ENCODE data around the gene ELP5. TPM values are rescaled to one million over a fixed set of nuclear protein-coding genes. Genes with fewer than 3 reads are reported as not detected.

ELP5 gene
- total RNA-seq, 1 donor from 2014 or later: 106 TPM

DNA sequence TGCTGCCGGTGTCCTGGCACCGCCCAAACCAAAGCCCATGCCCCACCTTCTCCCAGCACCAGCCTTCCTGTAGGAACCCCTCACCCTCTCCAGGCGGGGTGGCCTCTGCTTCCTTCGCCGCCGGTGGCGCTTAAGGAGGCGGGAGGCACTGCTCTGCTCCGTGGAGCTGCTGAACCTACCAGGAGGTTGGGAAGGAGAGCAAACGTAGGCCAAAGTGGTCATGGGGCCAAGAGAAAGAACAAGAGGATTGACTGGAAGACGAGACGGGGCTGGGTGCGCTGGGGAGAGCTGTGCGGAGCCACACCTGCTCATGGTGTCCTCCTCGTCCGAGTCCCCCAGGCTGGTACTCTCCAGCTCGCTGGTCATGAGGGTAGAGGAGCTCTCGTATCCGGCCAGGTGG, 22.5 kb upstream of the ELP5 start:
- TF ChIP-seq, protein P1, sequence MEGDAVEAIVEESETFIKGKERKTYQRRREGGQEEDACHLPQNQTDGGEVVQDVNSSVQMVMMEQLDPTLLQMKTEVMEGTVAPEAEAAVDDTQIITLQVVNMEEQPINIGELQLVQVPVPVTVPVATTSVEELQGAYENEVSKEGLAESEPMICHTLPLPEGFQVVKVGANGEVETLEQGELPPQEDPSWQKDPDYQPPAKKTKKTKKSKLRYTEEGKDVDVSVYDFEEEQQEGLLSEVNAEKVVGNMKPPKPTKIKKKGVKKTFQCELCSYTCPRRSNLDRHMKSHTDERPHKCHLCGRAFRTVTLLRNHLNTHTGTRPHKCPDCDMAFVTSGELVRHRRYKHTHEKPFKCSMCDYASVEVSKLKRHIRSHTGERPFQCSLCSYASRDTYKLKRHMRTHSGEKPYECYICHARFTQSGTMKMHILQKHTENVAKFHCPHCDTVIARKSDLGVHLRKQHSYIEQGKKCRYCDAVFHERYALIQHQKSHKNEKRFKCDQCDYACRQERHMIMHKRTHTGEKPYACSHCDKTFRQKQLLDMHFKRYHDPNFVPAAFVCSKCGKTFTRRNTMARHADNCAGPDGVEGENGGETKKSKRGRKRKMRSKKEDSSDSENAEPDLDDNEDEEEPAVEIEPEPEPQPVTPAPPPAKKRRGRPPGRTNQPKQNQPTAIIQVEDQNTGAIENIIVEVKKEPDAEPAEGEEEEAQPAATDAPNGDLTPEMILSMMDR (IDR thresholded peaks at IDR 0.05): no peak
- peaks cover 4 to 12% of the 10 kb centered on the region in 2 donors for H3K4me1 ChIP-seq
- peaks cover 59% of the 10 kb centered on the region in 2 donors for H3K36me3 ChIP-seq
- H3K27ac ChIP-seq: no peak overlapping the region
- no peaks in the 10 kb centered on the region for H3K27me3 ChIP-seq
- intact Hi-C loops (cut with DNase I): no loop called here
- H3K4me3 ChIP-seq: no peak overlapping the region
- no peak for DNase-seq (ENCODE audit: low spot score in 2 of 2)
- no peaks in the 10 kb centered on the region for H3K9me3 ChIP-seq

DNA sequence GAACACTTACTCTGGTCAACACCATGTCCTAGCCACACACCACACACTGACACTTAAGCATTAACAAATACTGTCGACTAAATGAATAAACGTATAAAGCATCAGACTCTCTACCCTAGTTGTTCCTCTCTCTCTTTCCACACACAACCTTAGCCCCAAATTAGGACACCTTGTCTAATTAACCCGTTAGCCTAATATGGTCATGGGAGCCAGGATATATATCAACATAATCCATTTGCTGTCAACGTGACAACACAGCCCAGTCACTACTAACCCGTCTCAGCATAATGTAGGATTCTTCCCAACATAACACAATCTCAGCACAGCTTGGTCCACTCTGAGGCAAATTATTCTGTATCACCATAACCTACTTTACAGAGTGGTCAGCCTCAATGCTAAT, 19.9 kb upstream of the ELP5 start:
- Histone ChIP-seq H3K4me1 (peaks cover 4 to 17% of the 10 kb centered on the region in 2 donors), H3K27ac (no peak overlapping the region), H3K36me3 (peaks cover 41 to 51% of the 10 kb centered on the region in 2 donors), H3K4me3 (peak overlapping the region; percentile 86 to 96), H3K27me3 (no peaks in the 10 kb centered on the region), H3K9me3 (no peaks in the 10 kb centered on the region)
- no peak for DNase-seq (ENCODE audit: low spot score in 2 of 2)
- intact Hi-C loops (cut with DNase I): no loop called here
- TF ChIP-seq, protein P1 (IDR thresholded peaks at IDR 0.05): no peak

DNA sequence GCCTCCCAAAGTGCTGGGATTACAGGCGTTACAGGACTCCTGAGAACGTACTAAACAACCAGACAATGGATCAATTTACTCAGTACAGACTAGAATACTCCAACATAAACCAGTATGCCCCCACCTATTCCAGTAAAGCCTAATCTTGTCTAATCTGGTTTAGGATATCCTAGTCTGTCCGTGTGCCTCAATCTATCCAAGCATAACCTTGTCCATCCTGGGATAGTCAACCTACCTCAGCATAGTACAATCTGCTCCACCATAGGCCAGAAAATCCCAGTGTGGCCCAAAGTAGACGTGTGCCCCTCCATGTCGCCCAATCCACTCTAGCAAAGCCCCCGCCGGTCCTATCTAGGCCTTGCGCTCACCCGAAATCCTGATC, 18.3 kb upstream of the ELP5 start:
- H3K27me3 ChIP-seq: no peaks in the 10 kb centered on the region
- peak overlapping the region; percentile 86 to 96 for H3K4me3 ChIP-seq
- intact Hi-C loops (cut with DNase I): no loop called here
- H3K27ac ChIP-seq: peak overlapping the region; percentile 74 to 83
- peaks cover 8 to 17% of the 10 kb centered on the region in 2 donors for H3K4me1 ChIP-seq
- no peaks in the 10 kb centered on the region for H3K9me3 ChIP-seq
- H3K36me3 ChIP-seq: peaks cover 26 to 37% of the 10 kb centered on the region in 2 donors
- TF ChIP-seq, protein P1 (IDR thresholded peaks at IDR 0.05): no peak
- DNase-seq (ENCODE audit: low spot score in 2 of 2): no peak

DNA sequence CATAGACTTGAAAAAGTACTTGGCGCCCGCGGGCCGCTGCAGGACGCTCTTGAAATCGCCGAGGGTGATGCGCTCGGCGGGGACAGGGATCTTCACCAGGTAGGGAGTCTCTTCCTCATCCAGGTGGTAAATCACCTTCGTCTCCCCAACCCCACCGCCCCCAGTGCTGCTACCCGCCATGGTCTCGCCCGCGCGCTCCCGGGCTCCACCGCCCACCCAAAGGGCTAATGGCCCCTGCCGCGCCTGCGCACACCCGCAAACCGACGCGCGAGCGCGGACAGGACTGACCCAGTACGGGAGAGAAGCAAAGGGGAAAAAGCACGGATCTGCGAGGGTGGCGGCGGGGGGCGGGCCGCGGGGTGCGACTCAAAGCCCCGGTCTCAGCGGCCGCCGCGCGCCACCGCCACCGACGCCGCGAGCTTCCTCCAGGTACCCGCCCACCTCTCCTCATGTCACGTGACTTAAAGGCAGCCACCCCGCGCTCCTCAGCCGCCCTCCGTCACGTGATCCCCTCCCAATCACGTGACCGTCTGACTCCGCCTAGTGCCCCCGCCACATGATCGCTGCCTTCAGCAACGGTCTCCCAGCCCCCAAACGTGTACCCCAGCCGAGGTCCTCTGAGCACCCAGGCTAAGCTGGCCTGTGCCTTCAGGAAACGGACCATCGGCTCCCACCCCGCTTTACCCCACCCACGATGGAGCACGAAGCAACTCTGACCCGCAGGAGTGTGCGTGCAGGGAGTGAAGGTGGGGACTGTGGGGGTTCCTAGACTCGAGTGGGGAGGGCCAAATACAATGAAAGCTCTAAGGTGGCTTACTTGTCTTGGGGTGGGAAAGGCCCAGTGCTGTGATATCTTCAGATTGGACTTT, 17.7 kb upstream of the ELP5 start, which contains the start of gene DVL2:
TSS of gene DVL2 (minus strand) at position 435 of the 869 bp plus-strand sequence. CDS start at position 180, 255 bp downstream.
- TF ChIP-seq, protein P1 (IDR thresholded peaks at IDR 0.05): no peak
- peaks cover 8 to 17% of the 10 kb centered on the region in 2 donors for H3K4me1 ChIP-seq
- H3K9me3 ChIP-seq: no peaks in the 10 kb centered on the region
- no peaks in the 10 kb centered on the region for H3K27me3 ChIP-seq
- DNase-seq (ENCODE audit: low spot score in 2 of 2): peak; percentile 82 to 97
- H3K4me3 ChIP-seq: peak within 1 kb of the TSS; percentile 86 to 96
- peaks cover 20 to 31% of the 10 kb centered on the region in 2 donors for H3K36me3 ChIP-seq
- intact Hi-C loops (cut with DNase I): no loop called here
- H3K27ac ChIP-seq: peak within 1 kb of the TSS; percentile 74 to 83

DNA sequence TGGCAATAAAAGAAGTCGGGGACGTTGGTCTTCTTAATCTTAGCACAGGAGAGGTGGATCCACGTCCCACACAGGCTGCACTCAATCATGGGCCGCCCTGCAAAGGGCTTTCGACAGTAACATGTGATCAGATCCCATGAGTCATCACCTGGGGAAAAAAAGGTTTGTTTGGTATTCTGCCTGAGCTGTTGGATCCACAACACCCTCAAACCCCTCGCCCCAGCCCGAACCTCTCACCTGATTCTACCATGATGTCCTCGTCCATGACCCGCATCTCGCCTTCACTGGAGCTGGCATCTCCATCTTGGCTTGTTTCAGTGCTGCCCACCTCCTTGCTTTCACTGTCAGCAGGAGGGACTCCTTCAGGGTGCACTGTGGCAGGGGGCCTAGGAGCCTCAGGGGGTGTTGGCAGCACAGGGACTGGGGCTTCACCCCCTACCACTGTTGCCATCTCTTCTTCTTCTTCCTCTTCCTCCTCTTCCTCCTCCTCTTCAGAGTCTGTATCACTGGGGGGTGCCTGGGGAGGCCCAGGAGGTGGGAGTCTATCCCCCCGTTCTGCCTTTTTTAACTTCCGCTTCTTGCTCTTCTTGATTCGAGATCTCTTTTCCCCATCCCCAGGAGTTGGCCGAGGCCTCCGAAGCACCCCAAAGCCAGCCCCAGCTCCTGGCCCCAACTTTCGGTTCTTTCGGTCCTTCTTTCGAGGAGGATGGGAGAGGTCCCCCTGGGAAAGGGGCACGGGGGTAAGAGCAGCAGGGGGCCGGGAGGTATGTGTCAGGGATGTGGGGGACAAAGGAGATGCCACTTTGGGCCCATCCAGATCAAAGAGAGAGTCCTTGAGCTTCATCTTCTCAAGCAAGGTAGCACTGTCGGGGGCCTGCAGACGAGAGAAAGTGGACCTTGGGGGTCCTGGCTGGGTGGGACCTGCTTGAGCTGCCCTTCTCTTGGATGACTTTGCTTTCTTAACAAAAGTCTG, 16.0 kb upstream of the ELP5 start:
- H3K9me3 ChIP-seq: no peaks in the 10 kb centered on the region
- no peaks in the 10 kb centered on the region for H3K27me3 ChIP-seq
- TF ChIP-seq, protein P1 (IDR thresholded peaks at IDR 0.05): no peak
- peaks cover 10 to 27% of the 10 kb centered on the region in 2 donors for H3K36me3 ChIP-seq
- H3K4me3 ChIP-seq: no peak overlapping the region
- H3K4me1 ChIP-seq: peaks cover 10 to 29% of the 10 kb centered on the region in 2 donors
- intact Hi-C loops (cut with DNase I): loop anchor here (5.0 kb wide), 1 partner anchor 606 kb away; no protein-coding TSS in a partner anchor
- H3K27ac ChIP-seq: no peak overlapping the region
- DNase-seq (ENCODE audit: low spot score in 2 of 2): no peak

Data from ascending aorta (tissue), 2 donors.